Activated naive CD8-positive, alpha-beta T cell treated with anti-CD3 and anti-CD28 coated beads, Interleukin-2, amount 10 ng/mL, durations not matched to agents 7 days and 5 days (primary cell): Measurements from ENCODE around the gene UBL3. TPM values are rescaled to one million over a fixed set of nuclear protein-coding genes. Genes with fewer than 3 reads are reported as not detected.

Experiments used
- ATAC-seq: fragments of 150-1000 bp; cut with Tn5 transposase; one replicate; pipeline ENCODE4 v1.10.0; 2021; ENCODE audit warnings: low read depth, moderate library complexity
- POLR2A ChIA-PET: fragments of 350-600 bp; sonication (Branson Sonifier 250); formaldehyde crosslinking; loops from one replicate; lab custom pipeline; 2021; ENCODE audit warnings: antibody characterized with exemption; lab: Charles Lee
- DNase-seq: peaks from one replicate; pipeline ENCODE4 v3.0.0; 2021
- H3K27ac Mint-ChIP-seq: one replicate; pipeline ENCODE4 v1.8.0; 2022; ENCODE audit warnings: mild to moderate bottlenecking, mixed read lengths
- H3K27me3 Mint-ChIP-seq: one replicate; pipeline ENCODE4 v1.8.0; 2022; ENCODE audit warnings: mild to moderate bottlenecking, moderate library complexity, mixed read lengths
- H3K36me3 Mint-ChIP-seq: one replicate; pipeline ENCODE4 v1.8.0; 2021; ENCODE audit warnings: mild to moderate bottlenecking, mixed read lengths
- H3K4me1 Mint-ChIP-seq: one replicate; pipeline ENCODE4 v1.8.0; 2021; ENCODE audit warnings: mixed read lengths
- H3K4me3 Mint-ChIP-seq: one replicate; pipeline ENCODE4 v1.8.0; 2022; ENCODE audit warnings: mild to moderate bottlenecking, moderate library complexity, mixed read lengths
- H3K9me3 Mint-ChIP-seq: one replicate; pipeline ENCODE4 v1.8.0; 2021; ENCODE audit warnings: mixed read lengths
- total RNA-seq, 2 experiments: library from RNA; stranded (reverse); gene quantifications; one replicate each; pipeline ENCODE4 v1.2.3, GENCODE V29; 2021

Gene UBL3
- total RNA-seq, 2 experiments from 2014 or later = 20.5 to 23.6 TPM

DNA sequence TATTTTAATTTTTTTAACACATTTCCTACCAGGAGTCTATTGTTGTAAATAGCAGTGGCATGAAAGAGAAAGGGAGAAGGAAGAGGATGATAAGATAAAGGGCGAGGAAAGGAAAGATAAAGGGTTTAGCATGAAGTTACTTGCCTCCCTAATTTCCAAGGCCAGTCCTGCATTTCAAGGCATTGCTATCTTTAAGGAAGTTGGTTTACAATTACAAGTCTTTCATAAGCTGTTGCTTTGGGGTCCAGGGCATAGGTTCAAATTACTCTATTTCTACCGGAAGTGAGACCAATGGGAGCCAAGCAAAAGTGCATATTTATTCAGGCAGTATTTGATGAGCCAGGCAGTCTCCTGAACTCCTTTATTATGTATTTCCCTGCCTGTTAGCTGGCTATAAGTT, 27.7 kb upstream of the UBL3 start:
- ATAC-seq (no peak), DNase-seq (no peak)
- no peak overlapping the region for H3K27ac Mint-ChIP-seq
- peaks cover 4% of the 10 kb centered on the region for H3K4me1 Mint-ChIP-seq
- H3K36me3 Mint-ChIP-seq = no peaks in the 10 kb centered on the region
- H3K27me3 Mint-ChIP-seq = peaks cover 24% of the 10 kb centered on the region
- no peak overlapping the region for H3K4me3 Mint-ChIP-seq
- POLR2A ChIA-PET = no interaction called here
- no peaks in the 10 kb centered on the region for H3K9me3 Mint-ChIP-seq

GRCh38 chr13:29877456-29878078, 27.1 kb upstream of the UBL3 start:
- H3K4me1 Mint-ChIP-seq = peaks cover 4% of the 10 kb centered on the region
- POLR2A ChIA-PET = no interaction called here
- peaks cover 30% of the 10 kb centered on the region for H3K27me3 Mint-ChIP-seq
- ATAC-seq (no peak), DNase-seq (no peak)
- H3K36me3 Mint-ChIP-seq = no peaks in the 10 kb centered on the region
- H3K27ac Mint-ChIP-seq = no peak overlapping the region
- no peak overlapping the region for H3K4me3 Mint-ChIP-seq
- H3K9me3 Mint-ChIP-seq = no peaks in the 10 kb centered on the region

GRCh38 chr13:29875646-29876045, 25.2 kb upstream of the UBL3 start:
- Mint-ChIP-seq H3K27me3 (peaks cover 30% of the 10 kb centered on the region), H3K4me1 (no peaks in the 10 kb centered on the region), H3K36me3 (no peaks in the 10 kb centered on the region), H3K4me3 (no peak overlapping the region), H3K27ac (no peak overlapping the region), H3K9me3 (no peaks in the 10 kb centered on the region)
- POLR2A ChIA-PET = no interaction called here
- DNase-seq = no peak
- no peak for ATAC-seq

GRCh38 chr13:29868581-29868980, 18.2 kb upstream of the UBL3 start:
- DNase-seq (no peak), ATAC-seq (no peak)
- POLR2A ChIA-PET = no interaction called here
- Mint-ChIP-seq H3K4me1 (no peaks in the 10 kb centered on the region), H3K4me3 (no peak overlapping the region), H3K36me3 (no peaks in the 10 kb centered on the region), H3K27me3 (peaks cover 17% of the 10 kb centered on the region), H3K27ac (no peak overlapping the region), H3K9me3 (no peaks in the 10 kb centered on the region)

DNA sequence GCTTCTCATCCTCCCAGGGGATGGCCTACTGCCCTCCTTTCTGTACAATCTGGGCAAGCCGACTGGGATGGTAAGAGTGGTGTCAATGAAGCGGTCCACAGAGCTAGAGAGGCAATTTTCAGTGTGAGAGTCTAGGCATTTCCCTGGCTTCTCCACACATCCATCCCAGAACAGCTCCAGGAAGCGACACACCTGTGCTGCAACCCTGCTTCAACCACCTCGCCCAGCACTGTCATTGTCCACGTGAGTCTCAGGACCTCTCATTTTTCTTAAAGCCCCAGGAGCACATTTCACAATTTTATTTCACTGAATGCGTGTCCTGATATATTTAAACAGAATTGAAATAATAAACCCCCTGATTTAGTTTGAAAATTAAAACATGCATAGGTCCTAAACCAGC, 15.5 kb upstream of the UBL3 start:
- no peaks in the 10 kb centered on the region for H3K36me3 Mint-ChIP-seq
- no peak overlapping the region for H3K27ac Mint-ChIP-seq
- ATAC-seq = no peak
- H3K4me1 Mint-ChIP-seq = no peaks in the 10 kb centered on the region
- H3K27me3 Mint-ChIP-seq = peaks cover 10% of the 10 kb centered on the region
- no peaks in the 10 kb centered on the region for H3K9me3 Mint-ChIP-seq
- H3K4me3 Mint-ChIP-seq = no peak overlapping the region
- DNase-seq = no peak
- POLR2A ChIA-PET = no interaction called here

- H3K4me3 Mint-ChIP-seq = no peak overlapping the region
- DNase-seq (no peak), ATAC-seq (no peak)
- no peaks in the 10 kb centered on the region for H3K36me3 Mint-ChIP-seq
- H3K9me3 Mint-ChIP-seq = no peaks in the 10 kb centered on the region
- no peak overlapping the region for H3K27ac Mint-ChIP-seq
- POLR2A ChIA-PET = no interaction called here
- H3K27me3 Mint-ChIP-seq = peaks cover 4% of the 10 kb centered on the region
- peaks cover 2% of the 10 kb centered on the region for H3K4me1 Mint-ChIP-seq
Observed at GRCh38 chr13:29861694-29862110, 11.3 kb upstream of the UBL3 start.

GRCh38 chr13:29859971-29860370, 9.6 kb upstream of the UBL3 start:
- Mint-ChIP-seq H3K4me1 (peaks cover 8% of the 10 kb centered on the region), H3K9me3 (no peaks in the 10 kb centered on the region), H3K36me3 (no peaks in the 10 kb centered on the region), H3K4me3 (no peak overlapping the region), H3K27ac (no peak overlapping the region), H3K27me3 (peaks cover 4% of the 10 kb centered on the region)
- POLR2A ChIA-PET = no interaction called here
- no peak for ATAC-seq
- no peak for DNase-seq

GRCh38 chr13:29858667-29859066, 8.2 kb upstream of the UBL3 start:
- Mint-ChIP-seq H3K4me1 (peaks cover 10% of the 10 kb centered on the region), H3K9me3 (no peaks in the 10 kb centered on the region), H3K4me3 (no peak overlapping the region), H3K27me3 (peaks cover 2% of the 10 kb centered on the region), H3K27ac (no peak overlapping the region), H3K36me3 (no peaks in the 10 kb centered on the region)
- ATAC-seq (no peak), DNase-seq (no peak)
- POLR2A ChIA-PET = interaction anchor here (1.2 kb wide), 1 partner anchor 10 kb away, joined by 4 read pairs; no protein-coding TSS in a partner anchor

- no peak overlapping the region for H3K4me3 Mint-ChIP-seq
- DNase-seq (no peak), ATAC-seq (no peak)
- H3K27ac Mint-ChIP-seq = no peak overlapping the region
- POLR2A ChIA-PET = interaction anchor here (1.2 kb wide), 1 partner anchor 9 kb away, joined by 4 read pairs; no protein-coding TSS in a partner anchor
- no peaks in the 10 kb centered on the region for H3K9me3 Mint-ChIP-seq
- H3K27me3 Mint-ChIP-seq = peaks cover 2% of the 10 kb centered on the region
- H3K36me3 Mint-ChIP-seq = no peaks in the 10 kb centered on the region
- H3K4me1 Mint-ChIP-seq = peaks cover 13% of the 10 kb centered on the region
Observed at GRCh38 chr13:29858231-29858630, 7.8 kb upstream of the UBL3 start.

- DNase-seq = no peak
- POLR2A ChIA-PET = no interaction called here
- no peak overlapping the region for H3K27ac Mint-ChIP-seq
- H3K4me1 Mint-ChIP-seq = peaks cover 17% of the 10 kb centered on the region
- ATAC-seq = no peak
- peaks cover 2% of the 10 kb centered on the region for H3K27me3 Mint-ChIP-seq
- no peaks in the 10 kb centered on the region for H3K9me3 Mint-ChIP-seq
- H3K4me3 Mint-ChIP-seq = no peak overlapping the region
- H3K36me3 Mint-ChIP-seq = no peaks in the 10 kb centered on the region
Observed at GRCh38 chr13:29857085-29857484, 6.7 kb upstream of the UBL3 start.

GRCh38 chr13:29856426-29856825, 6.0 kb upstream of the UBL3 start:
- Mint-ChIP-seq H3K27me3 (peaks cover 2% of the 10 kb centered on the region), H3K9me3 (no peaks in the 10 kb centered on the region), H3K27ac (no peak overlapping the region), H3K36me3 (no peaks in the 10 kb centered on the region), H3K4me1 (peaks cover 17% of the 10 kb centered on the region), H3K4me3 (no peak overlapping the region)
- DNase-seq = no peak
- ATAC-seq = no peak
- POLR2A ChIA-PET = no interaction called here

DNA sequence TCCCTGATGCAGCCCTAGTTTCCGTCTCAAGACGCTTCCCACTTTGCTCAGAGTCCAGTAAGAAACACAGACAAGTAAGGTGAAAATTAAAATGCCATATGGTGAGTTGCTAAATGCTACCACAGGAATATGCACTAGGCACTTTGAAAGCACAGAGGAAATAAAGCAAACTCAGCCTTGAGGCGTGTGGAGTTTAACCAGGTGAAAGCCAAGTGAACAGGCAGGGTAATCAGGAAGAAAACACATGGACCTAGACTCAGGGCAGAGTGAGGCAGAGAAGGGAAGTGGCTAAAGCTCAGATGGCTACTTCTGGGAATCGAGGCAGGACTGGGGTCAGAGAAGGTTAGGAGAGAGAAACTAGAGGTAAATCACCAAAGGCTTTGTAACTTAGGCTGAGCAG, 5.4 kb upstream of the UBL3 start:
- Mint-ChIP-seq H3K27me3 (no peaks in the 10 kb centered on the region), H3K4me1 (peaks cover 17% of the 10 kb centered on the region), H3K36me3 (no peaks in the 10 kb centered on the region), H3K27ac (no peak overlapping the region), H3K9me3 (no peaks in the 10 kb centered on the region), H3K4me3 (no peak overlapping the region)
- DNase-seq (no peak), ATAC-seq (no peak)
- POLR2A ChIA-PET = no interaction called here

GRCh38 chr13:29855009-29855408, 4.6 kb upstream of the UBL3 start:
- POLR2A ChIA-PET = no interaction called here
- H3K36me3 Mint-ChIP-seq = no peaks in the 10 kb centered on the region
- no peaks in the 10 kb centered on the region for H3K9me3 Mint-ChIP-seq
- ATAC-seq (no peak), DNase-seq (no peak)
- H3K4me1 Mint-ChIP-seq = peaks cover 17% of the 10 kb centered on the region
- H3K27ac Mint-ChIP-seq = no peak overlapping the region
- no peak overlapping the region for H3K4me3 Mint-ChIP-seq
- no peaks in the 10 kb centered on the region for H3K27me3 Mint-ChIP-seq

DNA sequence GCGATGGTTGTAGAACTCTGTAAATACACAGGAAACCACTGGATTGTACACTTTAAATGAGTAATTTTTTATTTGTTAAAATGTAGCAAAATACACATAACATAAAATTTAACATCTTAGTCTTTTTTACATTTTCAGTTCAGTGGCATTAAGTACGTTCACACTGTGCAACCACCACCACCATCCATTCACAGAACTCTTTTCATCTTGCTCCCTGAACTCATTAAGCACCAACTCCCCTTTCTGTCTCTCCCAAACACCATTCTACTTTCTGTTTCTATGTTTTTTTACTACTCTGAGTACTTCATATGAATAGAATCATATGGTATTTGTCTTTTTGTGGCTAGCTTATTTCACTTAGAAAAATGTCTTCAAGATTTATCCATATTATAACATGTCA, 2.7 kb upstream of the UBL3 start:
- Mint-ChIP-seq H3K27ac (no peak overlapping the region), H3K36me3 (no peaks in the 10 kb centered on the region), H3K4me3 (peak overlapping the region; percentile 0), H3K4me1 (peaks cover 19% of the 10 kb centered on the region), H3K27me3 (no peaks in the 10 kb centered on the region), H3K9me3 (no peaks in the 10 kb centered on the region)
- POLR2A ChIA-PET = no interaction called here
- ATAC-seq (no peak), DNase-seq (no peak)
